Trophoblast cell (in vitro differentiated cells and primary cell): ENCODE data around the gene PRKN.
A peak's percentile ranks its signal among the peaks of the same experiment; 100 is the strongest.

Experiments
- DNase-seq, 2 donors: peaks; one replicate each; pipeline ENCODE4 v3.0.0-alpha.2; 2016
- H2AFZ ChIP-seq: 2 replicates; pipeline ENCODE4 v1.6.1; 2013; ENCODE audit warnings: low read length, moderate library complexity, mild to moderate bottlenecking; ENCODE audit not compliant: insufficient read depth, poor library complexity
- H2AK5ac ChIP-seq: 2 replicates; pipeline ENCODE4 v1.6.1; 2013; ENCODE audit warnings: mild to moderate bottlenecking, low read length
- H2BK120ac ChIP-seq: 2 replicates; pipeline ENCODE4 v1.6.1; 2013; ENCODE audit warnings: low read length, mild to moderate bottlenecking, moderate library complexity; ENCODE audit not compliant: insufficient read depth, poor library complexity
- H2BK12ac ChIP-seq: 2 replicates; pipeline ENCODE4 v1.6.1; 2013; ENCODE audit warnings: mild to moderate bottlenecking, low read length, moderate library complexity
- H2BK5ac ChIP-seq: 2 replicates; pipeline ENCODE4 v1.6.1; 2013; ENCODE audit warnings: low read length, low read depth, moderate library complexity, mild to moderate bottlenecking; ENCODE audit not compliant: poor library complexity
- H3K14ac ChIP-seq: 2 replicates; pipeline ENCODE4 v1.6.1; 2013; ENCODE audit warnings: mild to moderate bottlenecking, low read length
- H3K18ac ChIP-seq: 2 replicates; pipeline ENCODE4 v1.6.1; 2013; ENCODE audit warnings: mild to moderate bottlenecking, low read length
- H3K23ac ChIP-seq: 2 replicates; pipeline ENCODE4 v1.6.1; 2013; ENCODE audit warnings: low read length
- H3K27ac ChIP-seq: 2 replicates; pipeline ENCODE4 v1.5.1; 2013; ENCODE audit warnings: low read depth, mild to moderate bottlenecking, inconsistent platforms, low read length, moderate library complexity
- H3K27me3 ChIP-seq: 2 replicates; pipeline ENCODE4 v1.6.1; 2013; ENCODE audit warnings: inconsistent platforms, mild to moderate bottlenecking, low read length, moderate library complexity; ENCODE audit not compliant: insufficient read depth
- H3K36me3 ChIP-seq, 2 experiments: 1 replicate in 1 of 2; 2 replicates in 1 of 2; pipeline ENCODE4 v1.6.1; 2013; ENCODE audit warnings: low read length in 2 of 2, mild to moderate bottlenecking in 2 of 2, moderate library complexity in 1 of 2; ENCODE audit not compliant: insufficient read depth in 2 of 2, control insufficient read depth in 1 of 2
- H3K4ac ChIP-seq: 2 replicates; pipeline ENCODE4 v1.6.1; 2013; ENCODE audit warnings: low read depth, mild to moderate bottlenecking, low read length, moderate library complexity
- H3K4me1 ChIP-seq, 2 experiments: 1 replicate in 1 of 2; 2 replicates in 1 of 2; pipeline ENCODE4 v1.6.1; 2013; ENCODE audit warnings: low read length in 2 of 2, mild to moderate bottlenecking in 2 of 2, moderate library complexity in 1 of 2; ENCODE audit not compliant: insufficient read depth in 2 of 2, control insufficient read depth in 1 of 2
- H3K4me2 ChIP-seq: 2 replicates; pipeline ENCODE4 v1.6.1; 2013; ENCODE audit warnings: inconsistent platforms, mild to moderate bottlenecking, low read length, moderate library complexity
- H3K4me3 ChIP-seq: 2 replicates; pipeline ENCODE4 v1.5.1; 2013; ENCODE audit warnings: mild to moderate bottlenecking, low read depth, low read length, inconsistent platforms
- H3K79me1 ChIP-seq: one replicate; pipeline ENCODE4 v1.6.1; 2013; ENCODE audit warnings: low read length
- H3K79me2 ChIP-seq: 2 replicates; pipeline ENCODE4 v1.6.1; 2013; ENCODE audit warnings: low read length, mild to moderate bottlenecking; ENCODE audit not compliant: control insufficient read depth, insufficient read depth, poor library complexity
- H3K9ac ChIP-seq: 2 replicates; pipeline ENCODE4 v1.6.1; 2013; ENCODE audit warnings: mild to moderate bottlenecking, low read length
- H3K9me3 ChIP-seq: 2 replicates; pipeline ENCODE4 v1.6.1; 2013; ENCODE audit warnings: low read depth, mild to moderate bottlenecking, control low read depth, inconsistent platforms, low read length; ENCODE audit not compliant: insufficient read depth
- H4K12ac ChIP-seq: 2 replicates; pipeline ENCODE4 v1.6.1; 2013; ENCODE audit warnings: low read depth, mild to moderate bottlenecking, low read length, moderate library complexity
- H4K8ac ChIP-seq: 2 replicates; pipeline ENCODE4 v1.6.1; 2013; ENCODE audit warnings: low read depth, mild to moderate bottlenecking, low read length, moderate library complexity
- H4K91ac ChIP-seq: one replicate; pipeline ENCODE4 v1.6.1; 2013; ENCODE audit warnings: low read depth, mild to moderate bottlenecking, low read length, moderate library complexity
- WGBS: extraction: QIAGEN DNeasy Blood & Tissue Kit; methylation state at CpG from one replicate; pipeline ENCODE4 v1.1.7; 2013; ENCODE audit warnings: missing lambda C conversion rate; ENCODE audit not compliant: insufficient read length, insufficient coverage; ENCODE audit errors: extremely low coverage; 5-methylcytosine and 5-hydroxymethylcytosine counted together

PRKN gene

GRCh38 chr6:161788531-161788930, 939.0 kb downstream of the PRKN start:
- no peak overlapping the region for H4K91ac ChIP-seq
- no peak overlapping the region for H2BK12ac ChIP-seq
- H3K9ac ChIP-seq = no peak overlapping the region
- H3K14ac ChIP-seq = no peak overlapping the region
- no peaks in the 10 kb centered on the region for H3K4me1 ChIP-seq
- no peak overlapping the region for H4K8ac ChIP-seq
- DNase-seq = peak; percentile 17 to 35
- H3K4me3 ChIP-seq = no peak overlapping the region
- H2BK5ac ChIP-seq = no peak overlapping the region
- no peaks in the 10 kb centered on the region for H3K36me3 ChIP-seq
- no peak overlapping the region for H4K12ac ChIP-seq
- no peak overlapping the region for H2AK5ac ChIP-seq
- no peak overlapping the region for H2BK120ac ChIP-seq
- H3K4me2 ChIP-seq = no peak overlapping the region
- no peaks in the 10 kb centered on the region for H3K79me2 ChIP-seq
- no peaks in the 10 kb centered on the region for H3K79me1 ChIP-seq
- H3K23ac ChIP-seq = no peak overlapping the region
- H2AFZ ChIP-seq = no peak overlapping the region
- H3K4ac ChIP-seq = no peak overlapping the region
- no CpG with 5 or more reads among the region's 4 CpGs for WGBS
- no peaks in the 10 kb centered on the region for H3K9me3 ChIP-seq
- no peak overlapping the region for H3K27ac ChIP-seq
- no peaks in the 10 kb centered on the region for H3K27me3 ChIP-seq
- no peak overlapping the region for H3K18ac ChIP-seq

DNA sequence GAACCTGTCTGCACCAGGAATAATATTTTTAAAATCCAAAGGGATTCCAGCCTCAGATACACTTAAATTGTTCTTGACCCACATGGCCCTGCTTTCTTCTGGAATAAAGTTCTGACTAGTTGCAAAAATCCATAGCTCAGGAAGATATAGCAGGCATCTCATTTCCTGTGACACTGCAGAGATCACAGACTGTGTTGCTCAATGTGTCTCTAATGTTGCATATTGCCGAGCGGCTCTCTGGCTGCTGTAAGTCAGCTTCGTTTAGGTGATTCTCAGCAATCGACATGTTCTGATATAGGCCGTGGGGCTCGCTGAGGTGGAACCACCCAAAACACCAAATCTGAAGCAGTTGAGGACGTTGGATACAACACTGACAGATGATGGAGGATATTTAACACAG, 955.4 kb downstream of the PRKN start:
- no peak overlapping the region for H3K9ac ChIP-seq
- H4K91ac ChIP-seq = no peak overlapping the region
- no peak overlapping the region for H3K4me2 ChIP-seq
- no peak overlapping the region for H3K18ac ChIP-seq
- no peak overlapping the region for H4K8ac ChIP-seq
- H3K79me2 ChIP-seq = no peaks in the 10 kb centered on the region
- H3K23ac ChIP-seq = no peak overlapping the region
- H2BK5ac ChIP-seq = no peak overlapping the region
- H3K79me1 ChIP-seq = no peaks in the 10 kb centered on the region
- no peak overlapping the region for H3K4ac ChIP-seq
- H2BK12ac ChIP-seq = no peak overlapping the region
- no peaks in the 10 kb centered on the region for H3K36me3 ChIP-seq
- no peak for DNase-seq
- H3K27ac ChIP-seq = no peak overlapping the region
- no peaks in the 10 kb centered on the region for H3K4me1 ChIP-seq
- no peak overlapping the region for H2BK120ac ChIP-seq
- H3K27me3 ChIP-seq = no peaks in the 10 kb centered on the region
- no peak overlapping the region for H3K4me3 ChIP-seq
- no peak overlapping the region for H3K14ac ChIP-seq
- WGBS = no CpG with 5 or more reads among the region's 7 CpGs
- H2AFZ ChIP-seq = no peak overlapping the region
- no peak overlapping the region for H4K12ac ChIP-seq
- no peak overlapping the region for H2AK5ac ChIP-seq
- no peaks in the 10 kb centered on the region for H3K9me3 ChIP-seq

DNA sequence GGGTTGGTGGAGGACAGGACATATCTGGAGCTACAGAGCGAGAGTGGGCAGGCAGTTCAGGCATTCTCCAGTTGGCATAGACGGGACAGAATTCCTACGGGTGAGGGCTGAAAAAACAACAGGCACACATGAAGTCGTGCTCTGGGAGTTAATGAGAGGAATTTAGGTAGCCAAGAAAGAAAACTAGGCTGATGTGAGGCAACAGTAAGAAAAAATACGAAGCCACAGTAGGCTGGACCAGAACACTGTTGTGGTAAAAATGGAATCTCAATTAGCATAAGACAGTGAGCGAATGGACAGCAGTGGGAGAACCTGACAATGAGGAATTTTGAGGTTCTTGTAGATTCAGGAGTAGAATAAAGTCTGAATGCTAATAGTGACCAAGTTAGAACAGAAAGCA, 965.6 kb downstream of the PRKN start:
- Histone ChIP-seq H3K14ac (no peak overlapping the region), H3K4ac (no peak overlapping the region), H2BK5ac (no peak overlapping the region), H3K27ac (no peak overlapping the region), H3K9ac (no peak overlapping the region), H3K4me1 (no peaks in the 10 kb centered on the region), H2AFZ (no peak overlapping the region), H3K23ac (no peak overlapping the region), H2AK5ac (no peak overlapping the region), H3K18ac (no peak overlapping the region), H3K36me3 (no peaks in the 10 kb centered on the region), H3K79me2 (no peaks in the 10 kb centered on the region), H3K27me3 (no peaks in the 10 kb centered on the region), H2BK120ac (no peak overlapping the region), H2BK12ac (no peak overlapping the region), H4K91ac (no peak overlapping the region), H4K12ac (no peak overlapping the region), H4K8ac (no peak overlapping the region), H3K79me1 (no peaks in the 10 kb centered on the region), H3K4me2 (no peak overlapping the region), H3K4me3 (no peak overlapping the region), H3K9me3 (no peaks in the 10 kb centered on the region)
- no CpG with 5 or more reads among the region's 6 CpGs for WGBS
- no peak for DNase-seq

GRCh38 chr6:161755080-161755479, 972.5 kb downstream of the PRKN start:
- Histone ChIP-seq H3K9me3 (no peaks in the 10 kb centered on the region), H3K4ac (no peak overlapping the region), H3K79me1 (no peaks in the 10 kb centered on the region), H2BK5ac (no peak overlapping the region), H3K4me3 (no peak overlapping the region), H3K4me2 (no peak overlapping the region), H3K36me3 (no peaks in the 10 kb centered on the region), H3K9ac (no peak overlapping the region), H3K4me1 (no peaks in the 10 kb centered on the region), H2AFZ (no peak overlapping the region), H2AK5ac (no peak overlapping the region), H3K23ac (no peak overlapping the region), H4K12ac (no peak overlapping the region), H4K8ac (no peak overlapping the region), H3K27ac (no peak overlapping the region), H3K14ac (no peak overlapping the region), H3K27me3 (no peaks in the 10 kb centered on the region), H2BK12ac (no peak overlapping the region), H2BK120ac (no peak overlapping the region), H3K79me2 (no peaks in the 10 kb centered on the region), H4K91ac (no peak overlapping the region), H3K18ac (no peak overlapping the region)
- WGBS = no CpG with 5 or more reads among the region's 5 CpGs
- no peak for DNase-seq
